GM19328 (cell line): ENCODE results near the gene MSANTD1.

Experiments
- ATAC-seq: cut with Tn5 transposase; IDR thresholded peaks from one replicate; pipeline ENCODE4 v1.9.1; 2021; ENCODE audit warnings: mild to moderate bottlenecking, moderate library complexity; ENCODE audit not compliant: unreplicated experiment

The MSANTD1 gene

GRCh38 chr4:3261411-3262207 is 12.7 kb downstream of the MSANTD1 start:
- no peak for ATAC-seq

- ATAC-seq, result no peak
Observed at GRCh38 chr4:3262208-3263052, 13.5 kb downstream of the MSANTD1 start.

- no peak for ATAC-seq
Observed at GRCh38 chr4:3263053-3263875, 14.3 kb downstream of the MSANTD1 start.

- no peak for ATAC-seq
Observed at GRCh38 chr4:3263876-3264193, 14.9 kb downstream of the MSANTD1 start.

GRCh38 chr4:3266076-3266475 is 17.1 kb downstream of the MSANTD1 start:
- no peak for ATAC-seq

- ATAC-seq, result no peak
Observed at GRCh38 chr4:3267576-3268394, 18.8 kb downstream of the MSANTD1 start.

GRCh38 chr4:3268395-3269104 is 19.6 kb downstream of the MSANTD1 start:
- no peak for ATAC-seq

- ATAC-seq, result no peak
Observed at GRCh38 chr4:3269105-3269927, 20.4 kb downstream of the MSANTD1 start.

GRCh38 chr4:3269991-3270611 is 21.1 kb downstream of the MSANTD1 start:
- no peak for ATAC-seq

- no peak for ATAC-seq
Observed at GRCh38 chr4:3271131-3271530, 22.2 kb downstream of the MSANTD1 start.

- no peak for ATAC-seq
Observed at GRCh38 chr4:3276986-3277385, 28.0 kb downstream of the MSANTD1 start.

- no peak for ATAC-seq
Observed at GRCh38 chr4:3280466-3280865, 31.5 kb downstream of the MSANTD1 start.

- no peak for ATAC-seq
Observed at GRCh38 chr4:3283483-3283882, 34.5 kb downstream of the MSANTD1 start.

GRCh38 chr4:3283916-3284315 is 35.0 kb downstream of the MSANTD1 start:
- ATAC-seq, result no peak

GRCh38 chr4:3284734-3285557 is 36.0 kb downstream of the MSANTD1 start:
- no peak for ATAC-seq

GRCh38 chr4:3285558-3286334 is 36.8 kb downstream of the MSANTD1 start:
- peak; percentile 84 for ATAC-seq
